Adrenal gland (tissue), 5 donors: Measurements from ENCODE around the gene TNFAIP1.

Source experiments
- POLR2A ChIP-seq, 2 donors: fragments of 450-650 bp; IDR thresholded peaks; one replicate each; pipeline ENCODE4 v1.6.1; 2017; ENCODE audit warnings: antibody characterized with exemption in 2 of 2, mild to moderate bottlenecking in 2 of 2, moderate library complexity in 1 of 2
- TF ChIP-seq, protein P1 (sequence below), 6 experiments: fragments of 450-650 bp in 4 of 6; fragments of 200-600 bp in 2 of 6; sonication (generic) in 1 of 6; IDR thresholded peaks; 1 replicate in 5 of 6; 2 replicates in 1 of 6; pipeline versions ENCODE4 v1.5.1 to v1.8.0; 2016 to 2021; ENCODE audit warnings: antibody characterized with exemption in 6 of 6, mild to moderate bottlenecking in 2 of 6, moderate library complexity in 1 of 6
- donor health status: DM: no; HTN: no; CAD: no.

DNA sequence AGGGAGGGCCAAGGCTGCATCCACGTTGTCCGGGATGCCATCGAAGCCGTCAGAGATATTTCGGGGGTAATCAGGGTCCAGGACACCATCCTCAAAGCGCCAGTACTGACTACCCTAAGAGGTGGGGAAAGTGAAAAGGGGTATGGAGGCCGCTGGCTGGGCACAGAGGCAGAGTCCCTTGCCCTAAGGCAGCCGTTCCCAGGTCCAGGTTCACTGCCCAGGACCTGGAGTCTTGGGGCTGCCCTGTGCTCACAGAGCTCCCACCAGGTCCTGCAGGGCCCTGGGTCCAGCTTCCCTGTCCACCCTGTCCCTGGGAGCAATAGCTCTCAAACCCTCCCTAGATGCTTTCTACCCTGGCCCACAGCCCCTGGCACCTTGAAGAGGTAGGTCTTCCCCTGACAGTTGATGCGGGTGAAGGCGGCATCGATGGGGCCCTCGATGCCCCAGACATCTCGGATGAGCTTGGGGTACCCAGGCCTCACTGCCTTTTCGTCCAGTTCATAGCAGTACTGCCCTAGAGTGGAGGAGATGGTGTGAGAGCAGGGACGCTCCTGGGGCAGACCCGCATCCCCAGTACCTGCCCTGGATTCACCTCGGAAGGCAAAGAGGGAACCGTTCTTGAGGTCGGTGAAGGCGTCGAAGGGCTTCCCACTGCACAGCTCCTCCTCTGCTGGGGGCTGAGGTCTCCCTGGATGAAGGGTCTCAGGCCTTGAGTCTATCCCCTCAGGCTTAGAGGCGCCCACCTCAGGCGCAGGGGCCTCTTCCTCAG is 33.5 kb downstream of the TNFAIP1 start:
- TF ChIP-seq, protein P1, sequence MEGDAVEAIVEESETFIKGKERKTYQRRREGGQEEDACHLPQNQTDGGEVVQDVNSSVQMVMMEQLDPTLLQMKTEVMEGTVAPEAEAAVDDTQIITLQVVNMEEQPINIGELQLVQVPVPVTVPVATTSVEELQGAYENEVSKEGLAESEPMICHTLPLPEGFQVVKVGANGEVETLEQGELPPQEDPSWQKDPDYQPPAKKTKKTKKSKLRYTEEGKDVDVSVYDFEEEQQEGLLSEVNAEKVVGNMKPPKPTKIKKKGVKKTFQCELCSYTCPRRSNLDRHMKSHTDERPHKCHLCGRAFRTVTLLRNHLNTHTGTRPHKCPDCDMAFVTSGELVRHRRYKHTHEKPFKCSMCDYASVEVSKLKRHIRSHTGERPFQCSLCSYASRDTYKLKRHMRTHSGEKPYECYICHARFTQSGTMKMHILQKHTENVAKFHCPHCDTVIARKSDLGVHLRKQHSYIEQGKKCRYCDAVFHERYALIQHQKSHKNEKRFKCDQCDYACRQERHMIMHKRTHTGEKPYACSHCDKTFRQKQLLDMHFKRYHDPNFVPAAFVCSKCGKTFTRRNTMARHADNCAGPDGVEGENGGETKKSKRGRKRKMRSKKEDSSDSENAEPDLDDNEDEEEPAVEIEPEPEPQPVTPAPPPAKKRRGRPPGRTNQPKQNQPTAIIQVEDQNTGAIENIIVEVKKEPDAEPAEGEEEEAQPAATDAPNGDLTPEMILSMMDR (IDR thresholded peaks at IDR 0.05), result no peak
- TF ChIP-seq POLR2A (IDR thresholded peaks at IDR 0.05), result no peak
